Esophagus muscularis mucosa (tissue), 3 donors: Measurements from ENCODE around the gene PJA1.

ENCODE experiments used
- POLR2A ChIP-seq: fragments of 450-650 bp; IDR thresholded peaks from one replicate; pipeline ENCODE4 v1.6.1; 2017; ENCODE audit warnings: antibody characterized with exemption, moderate library complexity, mild to moderate bottlenecking, low read depth
- POLR2AphosphoS5 ChIP-seq, 2 donors: sonication (generic); formaldehyde crosslinking; IDR thresholded peaks; one replicate each; pipeline ENCODE4 v1.6.1; 2017; ENCODE audit warnings: antibody characterized with exemption in 2 of 2
- TF ChIP-seq, protein P1 (sequence below), 3 experiments: fragments of 200-600 bp in 2 of 3; fragments of 450-650 bp in 1 of 3; sonication (generic) in 2 of 3; IDR thresholded peaks; one replicate each; pipeline ENCODE4 v1.5.1; 2017 to 2019; ENCODE audit warnings: antibody characterized with exemption in 3 of 3, mild to moderate bottlenecking in 2 of 3, moderate library complexity in 1 of 3

DNA sequence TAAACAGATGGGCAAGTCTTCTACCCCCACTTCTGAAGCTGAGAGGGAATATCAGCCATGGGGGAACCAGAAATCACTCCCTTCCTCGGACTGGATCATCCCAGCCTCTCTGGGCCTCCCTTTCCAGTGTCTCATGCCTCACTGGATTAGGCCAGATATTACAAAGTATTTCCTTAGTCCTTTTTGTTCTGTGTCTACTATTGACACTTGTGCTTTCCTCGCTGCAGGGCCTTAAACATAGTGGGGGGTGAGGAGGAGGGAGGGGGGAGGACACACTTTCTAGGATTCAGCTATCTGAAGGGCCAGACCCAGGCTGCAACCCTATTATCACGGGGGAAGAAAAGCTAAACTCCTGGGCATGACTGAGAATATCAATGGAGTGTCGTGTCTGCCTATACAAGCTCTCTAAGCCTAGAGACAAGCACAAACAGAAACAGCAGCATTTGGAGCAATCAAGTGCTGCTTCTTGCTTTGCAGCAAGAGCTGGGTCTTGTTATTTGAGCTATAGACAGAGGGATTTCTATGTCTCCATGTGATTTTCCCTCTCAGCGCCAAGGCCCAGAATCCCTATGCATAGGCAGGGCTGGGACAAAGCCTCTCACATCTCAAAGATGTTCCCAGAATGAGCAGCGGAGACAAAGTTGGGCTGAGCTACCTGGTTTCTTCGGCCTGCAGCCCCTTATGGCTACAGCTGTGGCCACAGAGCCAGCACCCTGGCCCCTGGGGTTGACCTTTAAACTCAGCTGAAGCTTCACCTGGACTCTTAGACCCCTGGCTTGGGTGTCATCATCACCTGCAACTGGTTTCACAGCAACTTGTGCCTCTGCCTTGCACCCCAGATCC lies 20.2 kb downstream of the PJA1 start:
- TF ChIP-seq, protein P1, sequence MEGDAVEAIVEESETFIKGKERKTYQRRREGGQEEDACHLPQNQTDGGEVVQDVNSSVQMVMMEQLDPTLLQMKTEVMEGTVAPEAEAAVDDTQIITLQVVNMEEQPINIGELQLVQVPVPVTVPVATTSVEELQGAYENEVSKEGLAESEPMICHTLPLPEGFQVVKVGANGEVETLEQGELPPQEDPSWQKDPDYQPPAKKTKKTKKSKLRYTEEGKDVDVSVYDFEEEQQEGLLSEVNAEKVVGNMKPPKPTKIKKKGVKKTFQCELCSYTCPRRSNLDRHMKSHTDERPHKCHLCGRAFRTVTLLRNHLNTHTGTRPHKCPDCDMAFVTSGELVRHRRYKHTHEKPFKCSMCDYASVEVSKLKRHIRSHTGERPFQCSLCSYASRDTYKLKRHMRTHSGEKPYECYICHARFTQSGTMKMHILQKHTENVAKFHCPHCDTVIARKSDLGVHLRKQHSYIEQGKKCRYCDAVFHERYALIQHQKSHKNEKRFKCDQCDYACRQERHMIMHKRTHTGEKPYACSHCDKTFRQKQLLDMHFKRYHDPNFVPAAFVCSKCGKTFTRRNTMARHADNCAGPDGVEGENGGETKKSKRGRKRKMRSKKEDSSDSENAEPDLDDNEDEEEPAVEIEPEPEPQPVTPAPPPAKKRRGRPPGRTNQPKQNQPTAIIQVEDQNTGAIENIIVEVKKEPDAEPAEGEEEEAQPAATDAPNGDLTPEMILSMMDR (IDR thresholded peaks at IDR 0.05), result no peak
- TF ChIP-seq POLR2AphosphoS5 (IDR thresholded peaks at IDR 0.05), result no peak
- no peak for TF ChIP-seq POLR2A
